Astrocyte (in vitro differentiated cells and primary cell): ENCODE results near the gene CDX4. TPM values are rescaled to one million over a fixed set of nuclear protein-coding genes. Genes with fewer than 3 reads are reported as not detected.

ENCODE experiments used
- DNase-seq: peaks from one replicate; pipeline ENCODE4 v3.0.0-alpha.2; 2010; ENCODE audit warnings: low read depth
- FAIRE-seq: peaks from 2 replicates; lab custom pipeline; 2011; peaks lifted over from hg19 to GRCh38; lab: Jason Lieb, UNC
- H2AFZ ChIP-seq: 2 replicates; pipeline ENCODE4 v1.6.0; 2012; ENCODE audit warnings: low read depth, low read length, inconsistent platforms
- H3K27ac ChIP-seq: 2 replicates; pipeline ENCODE4 v1.5.1; 2011; ENCODE audit warnings: low read depth, low read length, inconsistent platforms
- H3K27me3 ChIP-seq: 2 replicates; pipeline ENCODE4 v1.6.0; 2011; ENCODE audit warnings: low read length, inconsistent platforms; ENCODE audit not compliant: insufficient read depth
- H3K36me3 ChIP-seq: 2 replicates; pipeline ENCODE4 v1.5.1; 2011; ENCODE audit warnings: low read length, inconsistent platforms; ENCODE audit not compliant: insufficient read depth
- H3K4me1 ChIP-seq: 2 replicates; pipeline ENCODE4 v1.5.1; 2011; ENCODE audit warnings: low read length, inconsistent platforms; ENCODE audit not compliant: insufficient read depth
- H3K4me2 ChIP-seq: 2 replicates; pipeline ENCODE4 v1.6.0; 2012; ENCODE audit warnings: low read length, inconsistent platforms
- H3K4me3 ChIP-seq: 2 replicates; pipeline ENCODE4 v1.5.1; 2011; ENCODE audit warnings: low read depth, mild to moderate bottlenecking, low read length, inconsistent platforms; ENCODE audit not compliant: insufficient read depth
- H3K79me2 ChIP-seq: 2 replicates; pipeline ENCODE4 v1.6.0; 2012; ENCODE audit warnings: mild to moderate bottlenecking, low read length, inconsistent platforms; ENCODE audit not compliant: insufficient read depth
- H3K9ac ChIP-seq: 2 replicates; pipeline ENCODE4 v1.6.0; 2012; ENCODE audit warnings: mild to moderate bottlenecking, low read length, inconsistent platforms
- H3K9me3 ChIP-seq: 2 replicates; pipeline ENCODE4 v1.5.1; 2012; ENCODE audit warnings: low read depth, mild to moderate bottlenecking, low read length, inconsistent platforms; ENCODE audit not compliant: insufficient read depth
- H4K20me1 ChIP-seq: 2 replicates; pipeline ENCODE4 v1.6.0; 2012; ENCODE audit warnings: low read length, inconsistent platforms; ENCODE audit not compliant: insufficient read depth
- H3K27ac Mint-ChIP-seq: one replicate; pipeline ENCODE4 v1.8.0; 2021; ENCODE audit warnings: mild to moderate bottlenecking, mixed read lengths; ENCODE audit not compliant: unreplicated experiment
- H3K27me3 Mint-ChIP-seq: one replicate; pipeline ENCODE4 v1.8.0; 2021; ENCODE audit warnings: low read depth, mixed read lengths; ENCODE audit not compliant: unreplicated experiment
- H3K36me3 Mint-ChIP-seq: one replicate; pipeline ENCODE4 v1.8.0; 2021; ENCODE audit warnings: low read depth, mixed read lengths; ENCODE audit not compliant: unreplicated experiment
- H3K4me1 Mint-ChIP-seq: one replicate; pipeline ENCODE4 v1.8.0; 2021; ENCODE audit warnings: low read depth, mixed read lengths; ENCODE audit not compliant: unreplicated experiment
- H3K4me3 Mint-ChIP-seq: one replicate; pipeline ENCODE4 v1.8.0; 2021; ENCODE audit warnings: mild to moderate bottlenecking, moderate library complexity, mixed read lengths; ENCODE audit not compliant: unreplicated experiment
- H3K9me3 Mint-ChIP-seq: one replicate; pipeline ENCODE4 v1.8.0; 2021; ENCODE audit warnings: mild to moderate bottlenecking, mixed read lengths; ENCODE audit not compliant: unreplicated experiment
- CTCF ChIP-seq: IDR thresholded peaks from 2 replicates; pipeline ENCODE4 v1.5.1; 2011; ENCODE audit warnings: low read depth, mild to moderate bottlenecking, inconsistent platforms, low read length, moderate library complexity; ENCODE audit not compliant: insufficient read depth
- EZH2 ChIP-seq: IDR thresholded peaks from 2 replicates; pipeline ENCODE4 v1.6.1; 2012; ENCODE audit warnings: mild to moderate bottlenecking, low read length, inconsistent platforms; ENCODE audit not compliant: insufficient read depth
- total RNA-seq: library from RNA; stranded (reverse); gene quantifications from 2 replicates; pipeline ENCODE4 v1.2.1, GENCODE V29; 2021

The CDX4 gene
- total RNA-seq, 1 donor from 2014 or later: not detected

DNA sequence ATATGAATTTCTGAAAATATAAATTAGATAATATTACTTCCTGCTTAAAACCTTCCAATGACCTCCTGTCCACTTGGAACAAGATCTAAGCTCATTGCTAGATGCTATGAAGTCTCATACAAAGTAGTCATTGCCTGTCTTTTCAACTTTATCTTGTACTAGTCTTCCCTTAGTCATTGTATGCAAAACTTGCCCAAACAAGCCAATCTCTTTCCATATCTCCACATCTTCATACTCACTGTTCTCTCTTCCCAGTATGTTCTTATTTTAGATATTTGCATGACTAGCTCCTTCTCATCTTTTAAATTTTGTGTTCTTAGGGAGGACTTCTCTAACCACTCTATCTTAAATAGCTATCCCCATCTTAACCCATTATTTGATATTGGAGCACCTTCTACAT is 33.9 kb upstream of the CDX4 start:
- Histone ChIP-seq H3K4me3 (no peak overlapping the region), H3K9ac (no peak overlapping the region), H3K79me2 (no peaks in the 10 kb centered on the region), H3K27me3 (no peaks in the 10 kb centered on the region), H3K4me1 (no peaks in the 10 kb centered on the region), H3K4me2 (no peak overlapping the region), H3K9me3 (no peaks in the 10 kb centered on the region), H2AFZ (no peak overlapping the region), H3K27ac (no peak overlapping the region), H3K36me3 (no peaks in the 10 kb centered on the region), H4K20me1 (no peaks in the 10 kb centered on the region)
- DNase-seq (no peak), FAIRE-seq (peak; percentile 9)
- H3K4me1 Mint-ChIP-seq: peaks cover 2% of the 10 kb centered on the region
- H3K27ac Mint-ChIP-seq: no peak overlapping the region
- H3K27me3 Mint-ChIP-seq: no peaks in the 10 kb centered on the region
- no peaks in the 10 kb centered on the region for H3K36me3 Mint-ChIP-seq
- H3K4me3 Mint-ChIP-seq: no peak overlapping the region
- TF ChIP-seq CTCF (no peak), EZH2 (no peak)
- no peaks in the 10 kb centered on the region for H3K9me3 Mint-ChIP-seq

GRCh38 chrX:73447311-73447794 is 500 bp downstream of the CDX4 start:
- peaks cover 4% of the 10 kb centered on the region for H3K27me3 Mint-ChIP-seq
- H3K27ac Mint-ChIP-seq: no peak overlapping the region
- H3K9ac ChIP-seq: no peak overlapping the region
- TF ChIP-seq CTCF (no peak), EZH2 (no peak)
- no peaks in the 10 kb centered on the region for H4K20me1 ChIP-seq
- H3K9me3 ChIP-seq: no peaks in the 10 kb centered on the region
- no peak overlapping the region for H3K4me2 ChIP-seq
- no peak overlapping the region for H3K4me3 ChIP-seq
- H3K79me2 ChIP-seq: no peaks in the 10 kb centered on the region
- no peaks in the 10 kb centered on the region for H3K36me3 Mint-ChIP-seq
- no peak for DNase-seq
- H3K4me1 ChIP-seq: no peaks in the 10 kb centered on the region
- no peaks in the 10 kb centered on the region for H3K9me3 Mint-ChIP-seq
- H3K4me1 Mint-ChIP-seq: no peaks in the 10 kb centered on the region
- no peak overlapping the region for H3K4me3 Mint-ChIP-seq
- no peak for FAIRE-seq
- H3K36me3 ChIP-seq: no peaks in the 10 kb centered on the region
- no peak overlapping the region for H2AFZ ChIP-seq
- no peaks in the 10 kb centered on the region for H3K27me3 ChIP-seq
- no peak overlapping the region for H3K27ac ChIP-seq

DNA sequence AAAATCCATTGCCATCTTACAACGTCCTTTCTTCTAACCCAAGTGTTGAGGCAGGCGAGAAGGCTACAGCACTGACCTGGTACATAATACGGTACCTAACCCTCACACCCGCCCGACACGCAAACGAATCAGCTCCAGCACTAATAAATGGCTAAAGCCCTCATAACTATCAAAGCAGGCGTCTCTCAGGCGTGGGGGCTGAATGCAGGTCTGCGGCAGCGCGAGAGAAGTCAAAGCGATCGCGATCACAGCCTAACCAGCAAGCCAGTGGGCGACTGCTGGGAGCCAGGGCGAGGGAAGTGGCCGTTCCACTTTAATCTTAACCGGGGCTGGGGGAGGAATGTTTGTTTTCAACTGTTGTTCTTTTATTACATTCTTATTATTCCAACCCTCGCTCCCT is 1.5 kb downstream of the CDX4 start:
- DNase-seq: no peak
- H3K4me2 ChIP-seq: no peak overlapping the region

More for the DNA sequence above, 1.5 kb downstream of the CDX4 start:
- Histone ChIP-seq H3K79me2 (no peaks in the 10 kb centered on the region), H3K4me3 (no peak overlapping the region), H4K20me1 (no peaks in the 10 kb centered on the region), H3K27me3 (no peaks in the 10 kb centered on the region), H3K36me3 (no peaks in the 10 kb centered on the region), H3K9me3 (no peaks in the 10 kb centered on the region), H3K27ac (no peak overlapping the region), H3K9ac (no peak overlapping the region), H3K4me1 (no peaks in the 10 kb centered on the region), H2AFZ (no peak overlapping the region)
- peak; percentile 80 for FAIRE-seq
- no peak for TF ChIP-seq CTCF
- no peaks in the 10 kb centered on the region for H3K4me1 Mint-ChIP-seq
- peaks cover 4% of the 10 kb centered on the region for H3K27me3 Mint-ChIP-seq
- no peak overlapping the region for H3K27ac Mint-ChIP-seq
- H3K36me3 Mint-ChIP-seq: no peaks in the 10 kb centered on the region
- H3K9me3 Mint-ChIP-seq: no peaks in the 10 kb centered on the region
- no peak overlapping the region for H3K4me3 Mint-ChIP-seq
